H1 (cell line): Measurements from ENCODE around the gene ELOVL2. TPM values are rescaled to one million over a fixed set of nuclear protein-coding genes. Genes with fewer than 3 reads are reported as not detected.

Experiments
- CTCF ChIA-PET: fragments of 300-600 bp; sonication (Branson Sonifier 250); formaldehyde crosslinking; loops from one replicate; lab custom pipeline; 2021; ENCODE audit not compliant: partially characterized antibody; lab: Charles Lee
- POLR2A ChIA-PET: fragments of 300-600 bp; sonication (Branson Sonifier 250); formaldehyde crosslinking; loops from one replicate; lab custom pipeline; 2021; ENCODE audit warnings: inconsistent platforms; ENCODE audit not compliant: partially characterized antibody; lab: Charles Lee
- DNase-seq, 2 experiments: peaks; one replicate each; pipeline versions ENCODE4 v3.0.0 to v3.0.0-alpha.2; 2010 to 2022; ENCODE audit warnings: low spot score in 2 of 2, low read depth in 1 of 2, mixed read lengths in 1 of 2
- FAIRE-seq: peaks from 2 replicates; lab custom pipeline; 2011; peaks lifted over from hg19 to GRCh38; lab: Jason Lieb, UNC
- H2AFZ ChIP-seq: 2 replicates; pipeline ENCODE4 v1.8.1; 2012; ENCODE audit warnings: low read length, inconsistent platforms
- H2AK5ac ChIP-seq: 2 replicates; pipeline ENCODE4 v1.6.1; 2013; ENCODE audit warnings: low read depth, low read length
- H2BK120ac ChIP-seq: replicated peaks from 2 replicates; pipeline ENCODE3; 2013; ENCODE audit warnings: low read depth, low read length, inconsistent platforms
- H2BK12ac ChIP-seq: 2 replicates; pipeline ENCODE4 v1.6.1; 2013; ENCODE audit warnings: low read depth, low read length
- H2BK15ac ChIP-seq: 2 replicates; pipeline ENCODE4 v1.6.1; 2013; ENCODE audit warnings: low read length
- H2BK20ac ChIP-seq: 2 replicates; pipeline ENCODE4 v1.6.1; 2013; ENCODE audit warnings: low read length
- H2BK5ac ChIP-seq: 2 replicates; pipeline ENCODE4 v1.6.1; 2013; ENCODE audit warnings: low read depth, low read length
- H3K14ac ChIP-seq: 2 replicates; pipeline ENCODE4 v1.6.1; 2013; ENCODE audit warnings: inconsistent platforms; ENCODE audit not compliant: insufficient read length
- H3K18ac ChIP-seq: 2 replicates; pipeline ENCODE4 v1.6.1; 2013; ENCODE audit warnings: low read length; ENCODE audit errors: extremely low read depth
- H3K23ac ChIP-seq: 2 replicates; pipeline ENCODE4 v1.6.1; 2013; ENCODE audit warnings: inconsistent platforms; ENCODE audit not compliant: insufficient read length
- H3K23me2 ChIP-seq: 2 replicates; pipeline ENCODE4 v1.6.1; 2013; ENCODE audit warnings: low read depth, low read length
- H3K27ac ChIP-seq: 2 replicates; pipeline ENCODE4 v1.6.1; 2011; ENCODE audit warnings: low read depth, low read length, inconsistent platforms
- H3K27me3 ChIP-seq, 4 experiments: replicated peaks in 1 of 4; 1 replicate in 1 of 4; 2 replicates in 3 of 4; pipeline versions ENCODE4 v1.6.1 to v1.8.1; 2011 to 2013; ENCODE audit warnings: low read length in 3 of 4, mild to moderate bottlenecking in 3 of 4, inconsistent platforms in 2 of 4, mixed read lengths in 2 of 4, moderate library complexity in 1 of 4; ENCODE audit not compliant: control insufficient read depth in 3 of 4, insufficient read depth in 3 of 4; ENCODE audit errors: extremely low read depth in 1 of 4
- H3K36me3 ChIP-seq, 4 experiments: 2 replicates each; pipeline versions ENCODE4 v1.6.1 to v1.8.1; 2011 to 2013; ENCODE audit warnings: mild to moderate bottlenecking in 4 of 4, low read length in 3 of 4, moderate library complexity in 2 of 4, control low read depth in 1 of 4, inconsistent platforms in 1 of 4; ENCODE audit not compliant: insufficient read depth in 4 of 4, control insufficient read depth in 2 of 4
- H3K4ac ChIP-seq: replicated peaks from 2 replicates; pipeline ENCODE3; 2013; ENCODE audit warnings: low read length, low read depth, mixed read lengths, inconsistent platforms; ENCODE audit not compliant: insufficient read length
- H3K4me1 ChIP-seq, 4 experiments: replicated peaks in 1 of 4; 1 replicate in 1 of 4; 2 replicates in 3 of 4; pipeline versions ENCODE4 v1.6.1 to v1.8.1; 2011 to 2013; ENCODE audit warnings: low read length in 3 of 4, inconsistent platforms in 2 of 4, mixed read lengths in 1 of 4; ENCODE audit not compliant: insufficient read depth in 4 of 4, control insufficient read depth in 3 of 4
- H3K4me2 ChIP-seq, 2 experiments: 2 replicates each; pipeline versions ENCODE4 v1.6.1 to v1.8.1; 2011 to 2013; ENCODE audit warnings: low read depth in 2 of 2, low read length in 2 of 2, control low read depth in 1 of 2, inconsistent platforms in 1 of 2, mild to moderate bottlenecking in 1 of 2; ENCODE audit not compliant: insufficient read depth in 1 of 2
- H3K4me3 ChIP-seq, 4 experiments: fragments of 200-600, 300-600 bp in 1 of 4; sonication (generic), shearing (Covaris generic), sonication (Bioruptor Twin) in 1 of 4; 2 replicates each; pipeline versions ENCODE4 v1.5.1 to v1.8.1; 2011 to 2016; ENCODE audit warnings: low read length in 4 of 4, low read depth in 3 of 4, control low read depth in 2 of 4, inconsistent platforms in 2 of 4, mild to moderate bottlenecking in 2 of 4, mixed read lengths in 1 of 4, moderate library complexity in 1 of 4; ENCODE audit not compliant: insufficient read depth in 2 of 4; ENCODE audit errors: extremely low read depth in 1 of 4
- H3K56ac ChIP-seq: replicated peaks from 2 replicates; pipeline ENCODE3; 2013; ENCODE audit warnings: low read depth, mild to moderate bottlenecking, mixed read lengths, low read length, inconsistent platforms; ENCODE audit not compliant: insufficient read length
- H3K79me1 ChIP-seq: 2 replicates; pipeline ENCODE4 v1.6.1; 2013; ENCODE audit warnings: low read depth, low read length, control low read depth
- H3K79me2 ChIP-seq, 2 experiments: 2 replicates each; pipeline versions ENCODE4 v1.6.1 to v1.8.1; 2012 to 2013; ENCODE audit warnings: low read length in 2 of 2, mild to moderate bottlenecking in 2 of 2, inconsistent platforms in 1 of 2; ENCODE audit not compliant: insufficient read depth in 2 of 2, control insufficient read depth in 1 of 2
- H3K9ac ChIP-seq, 4 experiments: replicated peaks in 1 of 4; 1 replicate in 1 of 4; 2 replicates in 3 of 4; pipeline versions ENCODE4 v1.6.1 to v1.8.1; 2011 to 2013; ENCODE audit warnings: low read depth in 3 of 4, low read length in 3 of 4, control low read depth in 2 of 4, mild to moderate bottlenecking in 2 of 4, moderate library complexity in 2 of 4, inconsistent platforms in 1 of 4; ENCODE audit errors: extremely low read depth in 1 of 4
- H3K9me3 ChIP-seq, 2 experiments: 2 replicates each; pipeline versions ENCODE4 v1.6.1 to v1.8.1; 2012 to 2013; ENCODE audit warnings: mild to moderate bottlenecking in 2 of 2, moderate library complexity in 2 of 2, control low read depth in 1 of 2, inconsistent platforms in 1 of 2, low read depth in 1 of 2, low read length in 1 of 2, mixed read lengths in 1 of 2; ENCODE audit not compliant: insufficient read depth in 2 of 2
- H4K20me1 ChIP-seq, 2 experiments: replicated peaks in 1 of 2; 2 replicates each; pipeline versions ENCODE3 to v1.8.1; 2011 to 2013; ENCODE audit warnings: inconsistent platforms in 2 of 2, low read length in 2 of 2, mild to moderate bottlenecking in 1 of 2; ENCODE audit not compliant: insufficient read depth in 2 of 2, control insufficient read depth in 1 of 2
- H4K5ac ChIP-seq: 2 replicates; pipeline ENCODE4 v1.6.1; 2013; ENCODE audit warnings: low read length, low read depth, mixed read lengths, inconsistent platforms; ENCODE audit not compliant: insufficient read length
- H4K8ac ChIP-seq: 2 replicates; pipeline ENCODE4 v1.8.0; 2013; ENCODE audit warnings: mild to moderate bottlenecking, moderate library complexity, low read length, inconsistent platforms; ENCODE audit not compliant: insufficient read depth; ENCODE audit errors: extremely low read depth
- H4K91ac ChIP-seq: replicated peaks from 2 replicates; pipeline ENCODE3; 2013; ENCODE audit warnings: low read length, mixed read lengths, inconsistent platforms; ENCODE audit not compliant: insufficient read length
- CHD2 ChIP-seq: IDR thresholded peaks from 2 replicates; pipeline ENCODE4 v1.6.1; 2012; ENCODE audit warnings: low read length, improper control_type of control experiment
- CREB1 ChIP-seq: IDR thresholded peaks from 2 replicates; pipeline ENCODE4 v1.6.1; 2012; ENCODE audit warnings: inconsistent platforms
- EGR1 ChIP-seq: IDR thresholded peaks from 2 replicates; pipeline ENCODE4 v1.6.1; 2011; ENCODE audit warnings: low read depth, low read length, borderline replicate concordance
- EZH2 ChIP-seq: fragments of 200-600 bp; sonication (generic); IDR thresholded peaks from 2 replicates; pipeline ENCODE4 v1.7.1; 2012; ENCODE audit warnings: low read depth, mild to moderate bottlenecking, moderate library complexity, low read length, inconsistent platforms; ENCODE audit not compliant: severe bottlenecking
- HDAC6 ChIP-seq: IDR thresholded peaks from one replicate; pipeline ENCODE4 v1.7.1; 2012; ENCODE audit warnings: low read depth, mild to moderate bottlenecking, inconsistent platforms, low read length, moderate library complexity
- JUND ChIP-seq: IDR thresholded peaks from 2 replicates; pipeline ENCODE4 v1.6.1; 2011; ENCODE audit warnings: mild to moderate bottlenecking, improper control_type of control experiment, low read length
- MAFK ChIP-seq: IDR thresholded peaks from 2 replicates; pipeline ENCODE4 v1.6.1; 2012; ENCODE audit warnings: low read depth, mild to moderate bottlenecking, improper control_type of control experiment, low read length
- RAD21 ChIP-seq, 2 experiments: IDR thresholded peaks in 1 of 2; conservative IDR thresholded peaks in 1 of 2; 2 replicates each; pipeline ENCODE4 v1.6.1; 2011; ENCODE audit warnings: low read depth in 2 of 2, low read length in 2 of 2, improper control_type of control experiment in 1 of 2, inconsistent platforms in 1 of 2, mild to moderate bottlenecking in 1 of 2, moderate library complexity in 1 of 2
- RFX5 ChIP-seq: IDR thresholded peaks from 2 replicates; pipeline ENCODE4 v1.6.1; 2011; ENCODE audit warnings: low read depth, low read length, improper control_type of control experiment, borderline replicate concordance
- TAF7 ChIP-seq: optimal IDR thresholded peaks from 2 replicates; pipeline ENCODE3; 2011; ENCODE audit warnings: low read depth, mild to moderate bottlenecking, inconsistent platforms, low read length, moderate library complexity, borderline replicate concordance
- YY1 ChIP-seq: IDR thresholded peaks from 2 replicates; pipeline ENCODE4 v1.6.1; 2011; ENCODE audit warnings: low read depth, mild to moderate bottlenecking, low read length
- WGBS, 2 experiments: shearing (Covaris generic) in 1 of 2; methylation state at CpG; one replicate each; pipeline versions ENCODE4 v1.1.6 to v1.1.7; 2013 to 2015; ENCODE audit warnings: low lambda C conversion rate in 2 of 2, mixed read lengths in 2 of 2, inconsistent platforms in 1 of 2, low coverage in 1 of 2, missing lambda C conversion rate in 1 of 2; ENCODE audit not compliant: insufficient replicate concordance in 2 of 2, insufficient coverage in 1 of 2, insufficient read length in 1 of 2; ENCODE audit errors: extremely low coverage in 1 of 2, missing lambda C conversion rate in 1 of 2; 5-methylcytosine and 5-hydroxymethylcytosine counted together
- polyA plus RNA-seq, 7 experiments: library from polyadenylated mRNA; depleted of rRNA in 3 of 7; stranded (reverse) in 5 of 7; unstranded in 2 of 7; fragments of >200 nt in 5 of 7; fragments of 200-250 nt in 2 of 7; gene quantifications; 1 replicate in 5 of 7; 2 replicates in 1 of 7; 4 replicates in 1 of 7; pipeline versions ENCODE4 v1.2.1 to v1.2.3, GENCODE V29; 2011 to 2013; ENCODE audit warnings: missing spikeins in 2 of 7, mixed read lengths in 2 of 7
- total RNA-seq: library from RNA; stranded (reverse); fragmentation: NEBNext Ultra II Directional; extraction: Animal tissue kit (Norgen Biotek cat#: 25700); gene quantifications from 2 replicates; pipeline ENCODE4 v1.2.1, GENCODE V29; 2021
- TF ChIP-seq, protein P1 (sequence below): IDR thresholded peaks from 2 replicates; pipeline ENCODE4 v1.6.1; 2012; ENCODE audit warnings: inconsistent platforms

Gene ELOVL2
- total and polyA plus RNA-seq, 2 of the 8 experiments (the other 6 are each of a cell fraction or from before 2014, with no cell fraction given): 0.42 to 0.89 TPM

DNA sequence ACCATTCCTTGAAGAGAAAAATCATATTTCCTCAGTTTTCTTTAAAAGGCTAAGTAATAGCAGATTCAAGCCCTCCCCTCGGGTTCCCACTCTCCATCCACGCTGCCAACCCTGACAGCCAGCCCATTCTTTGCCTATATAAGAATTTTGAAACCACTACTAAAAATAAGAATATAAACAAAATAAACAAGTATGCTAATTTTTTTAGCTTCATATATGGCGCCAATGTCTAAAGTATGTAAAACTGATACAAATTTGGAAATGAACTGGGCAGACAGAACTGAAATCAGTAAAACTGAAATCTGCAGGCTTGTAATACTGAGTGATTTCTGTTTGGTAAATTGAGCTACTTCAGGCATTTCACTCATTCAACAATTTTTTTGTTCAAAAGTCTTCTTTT, 19.0 kb downstream of the ELOVL2 start:
- Histone ChIP-seq H3K9me3 (no peaks in the 10 kb centered on the region), H2BK12ac (no peak overlapping the region), H4K91ac (no peak overlapping the region), H3K79me1 (no peaks in the 10 kb centered on the region), H4K20me1 (no peaks in the 10 kb centered on the region), H2BK5ac (no peak overlapping the region), H3K4me1 (peaks cover 0 to 8% (median 3%) of the 10 kb centered on the region in 4 experiments; a peak in 5 of 7 replicates), H3K4ac (no peak overlapping the region), H3K23ac (no peak overlapping the region), H3K4me2 (no peak overlapping the region; a peak in 1 of 4 replicates), H2BK20ac (no peak overlapping the region), H3K27me3 (no peaks in the 10 kb centered on the region), H4K8ac (no peak overlapping the region), H3K9ac (no peak overlapping the region), H4K5ac (no peak overlapping the region), H3K36me3 (no peaks in the 10 kb centered on the region), H3K4me3 (no peak overlapping the region), H3K18ac (no peak overlapping the region), H3K27ac (no peak overlapping the region), H2AK5ac (no peak overlapping the region), H3K56ac (no peak overlapping the region), H2BK15ac (no peak overlapping the region), H3K14ac (no peak overlapping the region), H3K23me2 (no peaks in the 10 kb centered on the region), H3K79me2 (no peaks in the 10 kb centered on the region), H2AFZ (no peak overlapping the region), H2BK120ac (no peak overlapping the region)
- ChIA-PET CTCF (interaction anchor here (0.9 to 2.2 kb wide), 4 partner anchors 20 to 70 kb away, joined by 3 to 8 read pairs (median 3); no protein-coding TSS in a partner anchor), POLR2A (interaction anchor here (1.0 to 1.2 kb wide), 2 partner anchors 11 to 13 kb away, joined by 3 read pairs; no protein-coding TSS in a partner anchor)
- DNase-seq (no peak), FAIRE-seq (no peak)
- 88% methylated on average over 3 of the region's 3 CpGs; no CpG with 5 or more reads in 1 of the 2 experiments for WGBS, 2 experiments
- TF ChIP-seq, protein P1, sequence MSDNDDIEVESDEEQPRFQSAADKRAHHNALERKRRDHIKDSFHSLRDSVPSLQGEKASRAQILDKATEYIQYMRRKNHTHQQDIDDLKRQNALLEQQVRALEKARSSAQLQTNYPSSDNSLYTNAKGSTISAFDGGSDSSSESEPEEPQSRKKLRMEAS: no peak
- TF ChIP-seq YY1 (no peak), CREB1 (no peak), RFX5 (no peak), TAF7 (no peak), CHD2 (no peak), RAD21 (IDR thresholded peaks at IDR 0.05 in 1 of 2, conservative IDR thresholded peaks at IDR 0.05 in 1 of 2; ENCODE audit: low read depth in 2 of 2, low read length in 2 of 2) (no peak), MAFK (no peak), EGR1 (no peak), JUND (no peak), HDAC6 (no peak), EZH2 (no peak)
